Ishikawa (cell line): ENCODE results near the gene EGFR.

ENCODE experiments used
- CEBPB ChIP-seq: IDR thresholded peaks from 2 replicates; pipeline ENCODE4 v1.6.1; 2012
- CREB1 ChIP-seq: IDR thresholded peaks from 2 replicates; pipeline ENCODE4 v1.6.1; 2012; ENCODE audit warnings: low read depth
- EGR1 ChIP-seq: IDR thresholded peaks from 2 replicates; pipeline ENCODE4 v1.6.1; 2012
- EP300 ChIP-seq: IDR thresholded peaks from 2 replicates; pipeline ENCODE4 v1.6.1; 2012; ENCODE audit warnings: borderline replicate concordance
- FOXM1 ChIP-seq: IDR thresholded peaks from 2 replicates; pipeline ENCODE4 v1.6.1; 2012; ENCODE audit warnings: low read depth, borderline replicate concordance
- MAX ChIP-seq: IDR thresholded peaks from 2 replicates; pipeline ENCODE4 v1.6.1; 2012
- NFIC ChIP-seq: IDR thresholded peaks from 2 replicates; pipeline ENCODE4 v1.6.1; 2012
- RAD21 ChIP-seq: IDR thresholded peaks from 2 replicates; pipeline ENCODE4 v1.6.1; 2012; ENCODE audit warnings: low read depth
- REST ChIP-seq: IDR thresholded peaks from 2 replicates; pipeline ENCODE4 v1.6.1; 2012; ENCODE audit warnings: low read depth, mild to moderate bottlenecking
- TAF1 ChIP-seq: IDR thresholded peaks from 2 replicates; pipeline ENCODE4 v1.6.1; 2012; ENCODE audit warnings: low read depth, mild to moderate bottlenecking
- TCF12 ChIP-seq: IDR thresholded peaks from 2 replicates; pipeline ENCODE4 v1.6.1; 2012; ENCODE audit warnings: low read depth
- TEAD4 ChIP-seq: IDR thresholded peaks from 2 replicates; pipeline ENCODE4 v1.6.1; 2012
- USF1 ChIP-seq: IDR thresholded peaks from 2 replicates; pipeline ENCODE4 v1.6.1; 2012
- ZBTB7A ChIP-seq: IDR thresholded peaks from 2 replicates; pipeline ENCODE4 v1.6.1; 2012; ENCODE audit warnings: low read depth

- TF ChIP-seq MAX = no peak
- TF ChIP-seq RAD21 = no peak
- TF ChIP-seq CEBPB = no peak
- no peak for TF ChIP-seq CREB1
- TF ChIP-seq NFIC = no peak
- TF ChIP-seq EP300 = peak; percentile 73; the same call in 1 of the 2 replicates
- peak; percentile 61 for TF ChIP-seq TCF12
- TF ChIP-seq EGR1 = no peak
- TF ChIP-seq REST = no peak
- TF ChIP-seq TEAD4 = peak; percentile 84
- TF ChIP-seq ZBTB7A = no peak
- no peak for TF ChIP-seq USF1
- no peak for TF ChIP-seq TAF1
- no peak for TF ChIP-seq FOXM1
Measured at GRCh38 chr7:55065511-55066229, 46.9 kb downstream of the EGFR start.
